Stimulated activated CD4-positive, alpha-beta T cell treated with anti-CD3 and anti-CD28 coated beads, Interleukin-1b, Interleukin-23, amount 100 ng/mL, for 24 hours (primary cell): Measurements from ENCODE around the gene GALNT3.

ENCODE experiments used
- DNase-seq, 4 experiments: peaks; one replicate each; pipeline ENCODE4 v3.0.0-alpha.2; 2020; ENCODE audit warnings: low read depth in 4 of 4, low spot score in 1 of 4

GALNT3 gene

DNA sequence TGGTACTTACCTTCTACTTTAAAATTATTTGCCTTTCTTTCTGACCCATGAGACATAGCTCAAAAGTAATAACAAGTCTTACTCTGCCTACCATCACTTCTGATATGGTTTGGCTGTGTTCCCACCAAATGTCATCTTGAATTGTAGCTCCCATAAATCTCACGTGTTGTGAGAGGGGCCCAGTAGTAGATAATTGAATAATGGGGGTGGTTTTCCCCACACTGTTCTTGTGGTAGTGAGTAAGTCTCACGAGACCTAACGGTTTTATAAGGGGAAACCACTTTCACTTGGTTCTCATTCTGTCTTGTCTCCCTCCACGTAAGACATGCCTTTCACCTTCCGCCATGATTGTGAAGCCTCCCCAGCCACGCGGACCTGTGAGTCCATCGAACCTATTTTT is 47.5 kb downstream of the GALNT3 start:
- no peak for DNase-seq

DNA sequence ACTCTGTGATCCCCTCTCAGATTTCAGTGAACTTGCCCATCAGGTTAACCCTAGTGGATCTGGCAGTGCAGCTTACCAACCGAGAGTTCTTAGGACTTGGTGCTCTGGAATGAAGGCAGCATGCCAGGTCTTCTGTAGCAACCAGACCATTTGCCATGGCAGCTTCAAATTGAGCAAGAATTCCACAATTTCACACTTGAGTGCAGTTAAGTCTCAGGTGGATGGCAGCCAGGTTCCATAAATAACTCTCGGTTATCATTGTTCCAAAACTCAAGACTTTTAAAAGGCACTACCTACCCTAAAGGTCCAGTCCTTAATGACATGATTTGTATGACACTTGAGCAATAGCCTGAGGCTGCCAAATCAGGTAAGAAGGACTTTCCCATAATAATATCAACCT is 48.1 kb downstream of the GALNT3 start:
- DNase-seq, result no peak

DNA sequence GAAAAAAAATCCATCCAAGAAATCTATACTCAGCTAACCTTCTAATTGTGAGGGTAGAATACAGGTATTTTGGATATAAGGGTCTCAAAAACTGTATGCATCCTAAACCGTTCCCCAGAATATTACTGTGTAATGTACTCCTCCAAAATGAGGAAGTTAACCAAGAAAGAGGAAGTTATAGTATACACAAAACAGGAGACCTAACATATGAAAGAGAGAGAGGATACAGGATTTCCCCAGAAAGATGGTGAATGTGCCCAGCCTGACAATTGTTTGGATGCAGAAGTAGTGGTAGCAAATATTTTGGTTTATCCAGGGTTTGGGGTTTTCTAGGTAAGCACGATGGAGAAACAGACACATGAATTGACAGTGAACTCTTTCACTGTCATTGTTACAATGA is 50.6 kb downstream of the GALNT3 start:
- DNase-seq, result no peak

DNA sequence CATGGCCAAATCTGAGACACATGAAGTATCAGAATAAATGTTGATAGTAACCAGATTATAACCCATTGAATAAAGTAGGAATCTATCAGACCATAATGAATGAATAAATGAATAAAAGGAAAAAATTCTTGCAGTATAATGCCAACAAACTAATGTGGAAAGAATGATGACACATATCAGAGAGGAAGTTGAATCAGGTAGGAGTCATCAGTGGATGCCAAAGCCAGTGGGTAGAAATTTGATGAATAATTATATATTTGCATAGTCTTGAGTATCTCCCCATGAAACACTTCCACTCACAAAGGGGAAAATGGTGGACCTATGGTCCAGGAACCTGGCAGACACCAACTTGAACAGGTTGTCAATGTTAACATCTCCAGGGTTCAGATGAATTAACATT is 68.6 kb downstream of the GALNT3 start:
- DNase-seq, result no peak

DNA sequence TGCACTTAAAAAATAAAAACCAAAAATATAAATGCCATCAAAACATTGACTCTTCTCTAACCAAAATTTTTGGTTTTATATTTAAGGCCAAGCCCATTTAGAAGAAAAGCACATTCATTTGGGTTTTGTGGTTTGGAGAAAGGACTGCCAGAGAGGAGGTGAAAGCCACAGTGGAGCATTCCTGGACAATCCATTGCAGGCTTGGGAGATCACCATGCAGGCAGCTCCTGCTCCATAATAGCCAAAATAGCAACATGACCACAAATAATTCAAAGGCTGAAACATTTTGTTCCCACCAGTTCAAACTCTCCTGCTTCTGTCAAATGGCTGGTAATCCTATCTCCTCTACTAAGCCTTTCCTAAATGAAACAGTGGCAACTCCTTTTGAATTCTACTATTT is 73.5 kb downstream of the GALNT3 start:
- DNase-seq, result no peak

DNA sequence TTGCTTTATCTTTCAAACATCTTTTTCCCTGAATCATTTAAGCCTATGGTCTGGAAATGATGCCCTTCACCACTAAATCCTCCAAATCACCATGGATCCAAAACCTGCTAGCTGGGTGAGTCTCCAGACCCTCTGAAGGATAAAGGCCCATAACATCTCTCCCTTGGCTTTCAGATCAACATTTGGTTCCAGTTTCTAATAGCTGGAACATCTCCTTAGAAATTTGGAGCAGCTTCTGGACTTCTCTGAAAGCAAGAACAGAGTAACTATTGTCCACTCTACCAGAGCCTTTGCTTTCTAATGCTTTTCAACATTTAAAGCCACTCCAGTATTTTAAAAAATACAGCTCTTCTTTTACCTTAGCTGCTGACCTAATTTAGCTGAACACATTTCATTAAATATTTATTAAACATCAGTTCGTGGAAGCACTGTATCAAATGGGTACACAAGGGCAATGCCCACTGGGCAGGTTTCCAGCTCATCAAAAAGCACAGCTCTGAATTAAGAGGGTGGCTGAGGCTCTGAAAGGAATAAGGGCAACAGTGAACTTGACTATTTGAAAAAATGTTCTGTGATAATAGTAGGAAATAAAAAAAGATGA is 75.3 kb downstream of the GALNT3 start:
- DNase-seq, result no peak

DNA sequence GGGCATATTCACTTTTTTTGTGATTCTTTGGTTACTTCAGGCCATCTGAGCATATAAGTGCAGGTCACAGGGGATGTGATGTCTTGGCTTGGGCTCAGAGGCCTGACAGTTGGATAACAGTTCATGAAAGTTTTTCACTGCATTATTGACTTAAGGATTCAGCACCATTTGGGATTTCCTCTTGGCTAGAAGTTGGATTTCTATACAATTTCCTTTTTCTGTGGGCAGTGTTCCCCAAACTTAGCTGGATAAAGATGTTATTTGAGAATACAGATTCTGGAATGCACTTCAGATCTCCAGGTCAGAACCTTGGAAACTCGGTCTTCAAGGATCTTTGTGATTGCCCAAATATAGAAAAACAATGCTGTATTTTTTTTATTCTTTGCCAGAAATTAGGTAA is 78.0 kb downstream of the GALNT3 start:
- no peak for DNase-seq

DNA sequence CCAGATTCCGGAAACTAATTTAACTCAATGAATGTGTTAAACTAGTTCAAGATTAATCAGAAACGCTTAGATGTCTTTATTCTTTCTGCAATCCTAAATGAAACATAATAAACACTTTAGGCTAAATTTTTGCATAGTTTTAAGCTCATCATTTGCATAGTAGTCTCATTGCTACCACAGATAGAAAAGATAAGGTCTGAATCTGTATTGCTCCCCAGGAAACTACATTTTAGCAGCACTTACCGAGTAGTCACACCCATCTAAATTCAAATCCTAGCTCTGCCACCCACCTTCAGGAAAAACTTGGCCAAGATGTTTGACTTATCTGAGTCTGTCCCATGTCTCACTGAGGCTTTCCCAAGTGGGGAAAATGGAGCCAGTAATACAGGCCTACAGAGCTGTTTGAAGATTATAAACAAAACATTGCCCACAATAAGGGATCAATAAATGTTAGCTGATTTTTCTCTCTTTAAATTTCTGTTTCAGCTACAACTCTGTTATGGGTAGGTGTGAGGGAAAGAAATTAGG is 87.0 kb downstream of the GALNT3 start:
- no peak for DNase-seq

DNA sequence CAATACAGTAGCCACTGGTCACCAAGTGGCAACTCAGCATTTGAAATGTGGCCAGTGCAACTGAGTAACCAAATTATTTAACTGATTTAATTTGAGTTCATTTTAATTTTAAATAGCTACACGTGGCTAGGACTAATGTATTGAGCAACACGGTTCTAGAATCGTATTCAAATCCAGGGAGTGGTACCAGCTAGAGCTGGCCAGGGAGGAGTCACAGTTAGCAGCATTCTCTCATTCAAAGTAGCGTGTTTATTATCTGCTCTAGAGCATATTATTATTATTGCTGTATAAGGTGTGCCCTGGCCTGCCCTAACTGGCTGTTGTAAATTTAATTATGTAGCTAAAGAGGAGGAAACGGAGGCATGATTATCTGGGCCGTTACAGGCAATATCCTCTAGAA is 92.9 kb downstream of the GALNT3 start:
- no peak for DNase-seq

DNA sequence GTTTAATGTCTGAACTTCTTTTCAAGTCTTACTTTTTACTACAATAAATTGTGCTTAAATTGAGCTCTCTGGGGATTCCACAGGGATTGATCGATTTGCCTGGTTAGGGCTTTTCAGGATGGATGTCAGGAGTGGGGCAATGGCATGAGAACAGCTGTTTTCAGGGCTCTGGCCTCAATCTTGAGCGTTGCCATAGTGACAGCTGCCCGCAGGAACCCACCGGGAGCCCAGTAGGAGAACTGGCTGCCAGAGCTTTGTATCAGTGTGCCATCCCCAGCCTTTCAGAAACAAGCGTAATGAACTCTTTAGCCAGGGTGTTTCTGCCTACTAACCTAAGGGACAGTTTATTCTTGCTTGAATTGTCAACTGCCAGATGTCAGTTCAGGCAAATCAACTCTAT is 93.5 kb downstream of the GALNT3 start:
- DNase-seq, result no peak

DNA sequence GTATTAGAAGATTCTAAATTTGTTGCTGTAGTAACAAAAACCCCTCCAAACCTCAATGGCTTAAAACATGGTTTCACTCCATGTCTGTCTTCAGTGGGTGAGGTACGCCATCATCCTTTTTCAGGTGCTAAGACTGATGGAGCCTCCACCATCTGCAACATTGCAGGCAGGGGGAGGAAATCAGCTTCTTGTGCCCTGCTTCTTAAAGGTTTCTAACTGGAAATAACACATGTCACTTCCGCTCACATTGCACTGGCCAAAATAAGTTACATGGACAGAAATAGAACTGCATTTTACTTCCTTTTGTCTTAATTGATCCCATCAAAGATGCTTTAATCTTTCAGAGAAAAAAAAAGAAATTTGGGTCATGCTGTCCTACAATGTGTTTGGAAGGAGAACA is 94.1 kb downstream of the GALNT3 start:
- no peak for DNase-seq

DNA sequence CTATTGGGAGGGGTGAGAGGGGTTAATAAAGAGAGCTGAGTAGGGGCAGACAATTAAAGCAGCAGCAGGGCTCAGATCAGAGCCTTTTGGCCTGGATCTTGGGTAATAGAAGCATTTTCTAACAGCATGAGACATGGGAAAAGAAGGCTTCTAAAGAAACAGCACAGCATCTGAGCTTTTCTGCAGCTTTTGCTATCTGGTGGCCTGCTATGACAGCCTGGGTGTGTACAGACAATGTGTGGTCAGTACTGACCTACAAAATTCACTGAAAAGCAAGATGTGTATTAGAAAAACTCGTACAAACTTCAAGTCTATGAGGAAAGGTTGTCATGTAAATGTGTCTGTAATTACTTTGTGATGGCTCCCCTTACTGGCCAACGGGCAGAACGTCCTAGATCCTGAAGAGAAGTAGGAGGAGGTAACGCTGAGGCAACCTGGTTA is 95.6 kb downstream of the GALNT3 start:
- no peak for DNase-seq

DNA sequence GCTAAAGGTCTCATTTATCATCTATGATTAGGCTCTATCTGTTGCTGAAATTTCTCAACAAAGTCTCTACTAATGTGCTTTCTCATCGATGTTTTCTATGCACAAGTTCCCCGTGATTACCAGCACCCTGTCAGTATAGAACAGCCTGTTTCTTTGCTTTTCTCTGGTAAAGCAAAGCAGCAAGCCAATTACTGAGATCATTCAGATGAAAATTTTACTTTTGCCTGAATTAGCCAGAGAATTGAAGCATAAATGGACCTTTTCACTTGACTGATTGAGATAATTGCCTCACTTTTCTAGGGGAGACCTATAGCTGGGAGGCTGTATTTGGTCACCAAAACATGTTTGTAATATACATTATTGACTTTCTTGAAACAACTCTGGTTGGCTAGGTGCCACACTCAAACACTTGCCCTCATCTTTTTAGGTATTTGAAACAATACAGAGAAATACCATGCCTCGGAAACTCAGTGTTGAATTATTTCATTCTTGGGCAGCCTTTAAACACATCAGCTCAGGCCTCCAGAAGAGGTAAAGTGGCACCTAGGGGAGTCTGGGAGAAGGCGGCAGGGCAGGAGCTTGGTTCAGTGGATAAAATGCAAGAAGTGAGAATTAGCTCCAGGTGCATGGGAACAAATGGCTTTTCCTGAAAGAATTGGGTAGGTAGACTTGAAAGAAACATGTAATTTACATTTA is 96.2 kb downstream of the GALNT3 start:
- no peak for DNase-seq
